Natural killer cell (primary cell): ENCODE measurements around the gene NT5C2. TPM values are rescaled to one million over a fixed set of nuclear protein-coding genes. Genes with fewer than 3 reads are reported as not detected.
A peak's percentile ranks its signal among the peaks of the same experiment; 100 is the strongest.

Experiments used
- ATAC-seq, 3 donors: fragments of 150-1000 bp in 2 of 3; fragments of 200-7000 bp in 1 of 3; cut with Tn5 transposase; 1 replicate in 1 of 3; 2 replicates in 2 of 3; pipeline ENCODE4 v1.10.0; 2021; ENCODE audit warnings: mild to moderate bottlenecking in 2 of 3, moderate library complexity in 2 of 3
- DNase-seq, 2 donors: peaks; one replicate each; pipeline versions ENCODE4 v3.0.0 to v3.0.0-alpha.2; 2013 to 2021; ENCODE audit warnings: mixed read lengths in 1 of 2
- H3K27ac ChIP-seq: one replicate; pipeline ENCODE4 v1.5.1; 2013; ENCODE audit warnings: mild to moderate bottlenecking, low read length
- H3K27me3 ChIP-seq: one replicate; pipeline ENCODE4 v1.6.1; 2013; ENCODE audit warnings: low read length; ENCODE audit not compliant: control insufficient read depth, insufficient read depth
- H3K36me3 ChIP-seq: one replicate; pipeline ENCODE4 v1.6.1; 2013; ENCODE audit warnings: low read length; ENCODE audit not compliant: control insufficient read depth, insufficient read depth
- H3K4me1 ChIP-seq: one replicate; pipeline ENCODE4 v1.6.1; 2013; ENCODE audit warnings: low read length; ENCODE audit not compliant: control insufficient read depth, insufficient read depth
- H3K4me3 ChIP-seq: one replicate; pipeline ENCODE4 v1.5.1; 2013; ENCODE audit warnings: low read length
- H3K9me3 ChIP-seq: one replicate; pipeline ENCODE4 v1.6.1; 2013; ENCODE audit warnings: low read length; ENCODE audit not compliant: control insufficient read depth, insufficient read depth
- H3K27ac Mint-ChIP-seq, 2 donors: one replicate each; pipeline ENCODE4 v1.8.0; 2022; ENCODE audit warnings: mild to moderate bottlenecking in 2 of 2, mixed read lengths in 2 of 2, moderate library complexity in 1 of 2
- H3K27me3 Mint-ChIP-seq, 2 donors: one replicate each; pipeline ENCODE4 v1.8.0; 2022; ENCODE audit warnings: low read depth in 2 of 2, mixed read lengths in 2 of 2
- H3K36me3 Mint-ChIP-seq: one replicate; pipeline ENCODE4 v1.8.0; 2022; ENCODE audit warnings: mixed read lengths
- H3K4me1 Mint-ChIP-seq, 2 donors: one replicate each; pipeline ENCODE4 v1.8.0; 2022; ENCODE audit warnings: mixed read lengths in 2 of 2
- H3K4me3 Mint-ChIP-seq: one replicate; pipeline ENCODE4 v1.8.0; 2022; ENCODE audit warnings: mild to moderate bottlenecking, moderate library complexity, mixed read lengths
- H3K9me3 Mint-ChIP-seq, 2 donors: one replicate each; pipeline ENCODE4 v1.8.0; 2022; ENCODE audit warnings: mixed read lengths in 2 of 2
- WGBS: methylation state at CpG from one replicate; pipeline ENCODE4 v1.1.7; 2013; ENCODE audit warnings: missing lambda C conversion rate; ENCODE audit not compliant: insufficient coverage; 5-methylcytosine and 5-hydroxymethylcytosine counted together
- intact Hi-C: fragments of 100-400 bp; cut with micrococcal nuclease; formaldehyde crosslinking; loops from one replicate; pipeline ENCODE4 v1.14.2; 2022
- total RNA-seq, 4 donors: library from RNA; stranded (reverse); fragments of 120-200 nt in 1 of 4; gene quantifications; one replicate each; pipeline versions ENCODE4 v1.2.3 to v1.2.4, GENCODE V29; 2013 to 2022
- TF ChIP-seq, protein P1 (sequence below): fragments of 200-600 bp; IDR thresholded peaks from one replicate; pipeline ENCODE4 v1.8.0; 2022; ENCODE audit warnings: antibody characterized with exemption

Gene NT5C2
- total RNA-seq, 3 donors from 2014 or later (not counting 1 experiment from before 2014, with no cell fraction given), result 84.4 to 110 (median 89.4) TPM

DNA sequence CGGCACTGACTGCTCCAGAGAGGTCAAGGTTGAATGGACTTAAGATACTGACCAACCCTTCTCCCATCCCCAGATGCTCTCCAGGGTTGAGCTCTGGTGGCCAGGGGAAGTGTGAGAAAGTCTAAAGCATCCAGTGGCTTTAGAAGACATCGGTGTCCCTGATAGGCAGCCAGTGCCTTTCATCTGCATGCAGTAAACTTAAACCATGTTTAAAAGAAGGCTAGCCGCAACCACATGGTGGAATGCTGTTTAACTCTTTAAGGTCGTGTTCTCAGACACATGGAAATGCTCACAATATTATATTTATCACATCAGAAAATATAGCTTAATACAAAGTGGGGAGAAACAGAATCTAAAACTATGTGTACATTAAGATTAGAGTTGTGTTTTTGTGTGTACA is 138.0 kb downstream of the NT5C2 start:
- peak overlapping the region; percentile 76 for H3K27ac ChIP-seq
- H3K4me1 Mint-ChIP-seq, result peaks cover 26 to 27% of the 10 kb centered on the region in 2 donors
- DNase-seq, result no peak
- H3K4me1 ChIP-seq, result peaks cover 25% of the 10 kb centered on the region
- WGBS, result 35% methylated on average over 3 of the region's 4 CpGs
- no peaks in the 10 kb centered on the region for H3K9me3 ChIP-seq
- H3K9me3 Mint-ChIP-seq, result no peaks in the 10 kb centered on the region
- H3K27me3 Mint-ChIP-seq, result no peaks in the 10 kb centered on the region
- peak overlapping the region; percentile 92 to 93 for H3K27ac Mint-ChIP-seq
- H3K4me3 Mint-ChIP-seq, result peak overlapping the region; percentile 91
- H3K27me3 ChIP-seq, result no peaks in the 10 kb centered on the region
- no peak for ATAC-seq
- TF ChIP-seq, protein P1, sequence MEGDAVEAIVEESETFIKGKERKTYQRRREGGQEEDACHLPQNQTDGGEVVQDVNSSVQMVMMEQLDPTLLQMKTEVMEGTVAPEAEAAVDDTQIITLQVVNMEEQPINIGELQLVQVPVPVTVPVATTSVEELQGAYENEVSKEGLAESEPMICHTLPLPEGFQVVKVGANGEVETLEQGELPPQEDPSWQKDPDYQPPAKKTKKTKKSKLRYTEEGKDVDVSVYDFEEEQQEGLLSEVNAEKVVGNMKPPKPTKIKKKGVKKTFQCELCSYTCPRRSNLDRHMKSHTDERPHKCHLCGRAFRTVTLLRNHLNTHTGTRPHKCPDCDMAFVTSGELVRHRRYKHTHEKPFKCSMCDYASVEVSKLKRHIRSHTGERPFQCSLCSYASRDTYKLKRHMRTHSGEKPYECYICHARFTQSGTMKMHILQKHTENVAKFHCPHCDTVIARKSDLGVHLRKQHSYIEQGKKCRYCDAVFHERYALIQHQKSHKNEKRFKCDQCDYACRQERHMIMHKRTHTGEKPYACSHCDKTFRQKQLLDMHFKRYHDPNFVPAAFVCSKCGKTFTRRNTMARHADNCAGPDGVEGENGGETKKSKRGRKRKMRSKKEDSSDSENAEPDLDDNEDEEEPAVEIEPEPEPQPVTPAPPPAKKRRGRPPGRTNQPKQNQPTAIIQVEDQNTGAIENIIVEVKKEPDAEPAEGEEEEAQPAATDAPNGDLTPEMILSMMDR, result no peak
- H3K36me3 Mint-ChIP-seq, result no peaks in the 10 kb centered on the region
- intact Hi-C loops, result no loop called here
- H3K4me3 ChIP-seq, result no peak overlapping the region
- H3K36me3 ChIP-seq, result no peaks in the 10 kb centered on the region

DNA sequence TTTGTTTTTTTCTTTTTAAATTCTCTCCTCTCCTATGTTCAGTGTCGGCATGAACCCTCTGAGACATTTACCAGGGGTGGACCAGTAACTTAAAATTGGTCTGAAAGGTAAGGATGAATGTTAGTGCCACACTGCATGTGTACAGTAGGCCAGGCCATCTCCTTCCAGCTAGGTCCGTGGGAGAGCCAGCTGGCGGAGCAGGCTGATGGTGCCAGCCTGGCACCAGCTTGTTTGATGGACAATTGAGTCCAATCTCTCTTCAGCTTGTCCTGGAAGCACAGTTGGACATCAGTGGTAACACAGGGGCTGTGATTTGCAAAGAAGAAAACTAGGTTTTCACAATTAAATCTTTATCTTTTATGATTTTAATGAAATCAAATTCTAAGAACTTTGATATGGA is 138.5 kb downstream of the NT5C2 start:
- intact Hi-C loops, result loop anchor here (1.0 kb wide), 1 partner anchor 137 kb away; no protein-coding TSS in a partner anchor
- no peaks in the 10 kb centered on the region for H3K36me3 ChIP-seq

DNA sequence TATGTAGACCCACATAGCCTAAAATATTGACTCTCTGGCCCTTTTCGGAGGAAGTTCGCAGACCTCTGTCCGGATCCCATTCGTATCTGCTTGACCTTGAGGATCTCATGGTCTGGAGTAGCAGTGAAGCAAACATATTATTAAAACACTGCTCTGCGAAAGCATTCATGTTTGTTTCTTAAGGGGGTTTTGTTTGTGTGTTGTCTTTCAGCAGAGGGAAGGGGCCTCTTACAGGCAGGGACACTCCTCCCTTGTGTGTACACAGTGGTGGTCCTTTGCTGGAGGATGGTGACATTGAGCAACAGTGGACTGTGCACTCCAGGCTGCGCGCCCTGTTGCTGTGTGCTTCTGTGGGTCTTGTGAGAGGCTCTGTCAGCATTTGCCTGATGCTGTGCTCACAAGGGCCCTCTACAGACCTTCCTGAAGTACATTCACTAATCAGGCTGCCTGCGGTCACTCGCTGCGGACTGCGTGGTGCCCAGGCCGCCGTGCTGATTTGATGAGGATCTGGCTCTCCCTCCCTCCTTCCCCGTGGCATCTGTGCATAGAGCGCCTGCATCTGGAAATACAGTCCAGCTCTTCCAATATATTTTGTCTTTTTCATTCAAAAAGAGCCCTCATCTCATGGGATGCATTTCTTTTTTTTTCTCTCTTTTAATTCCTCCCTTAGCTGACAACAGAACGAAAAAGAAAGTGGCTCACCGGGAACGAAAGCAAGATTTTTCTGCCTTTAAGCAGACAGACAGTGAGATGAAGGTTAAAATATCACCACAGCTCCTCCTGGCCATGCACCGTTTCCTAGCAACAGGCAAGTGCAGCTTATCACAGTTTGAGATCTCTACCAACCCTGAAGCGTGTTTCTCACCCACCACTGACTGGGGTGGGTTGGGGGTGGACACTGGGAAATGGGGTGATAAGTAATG is 139.2 kb downstream of the NT5C2 start:
- Histone ChIP-seq H3K36me3 (no peaks in the 10 kb centered on the region), H3K4me3 (peak overlapping the region; percentile 45), H3K27ac (peak overlapping the region; percentile 76), H3K4me1 (peaks cover 25% of the 10 kb centered on the region), H3K27me3 (no peaks in the 10 kb centered on the region), H3K9me3 (no peaks in the 10 kb centered on the region)
- intact Hi-C loops, result loop anchor here (1.0 kb wide), 1 partner anchor 137 kb away; no protein-coding TSS in a partner anchor
- H3K4me1 Mint-ChIP-seq, result peaks cover 26 to 27% of the 10 kb centered on the region in 2 donors
- DNase-seq, result peak; percentile 65 to 84
- TF ChIP-seq, protein P1, result peak; percentile 20
- H3K36me3 Mint-ChIP-seq, result no peaks in the 10 kb centered on the region
- H3K4me3 Mint-ChIP-seq, result peak overlapping the region; percentile 91
- peak; percentile 85 to 93 (median 89) for ATAC-seq
- WGBS, result 39% methylated on average over 19 of the region's 20 CpGs
- H3K9me3 Mint-ChIP-seq, result no peaks in the 10 kb centered on the region
- peak overlapping the region; percentile 92 to 93 for H3K27ac Mint-ChIP-seq
- H3K27me3 Mint-ChIP-seq, result no peaks in the 10 kb centered on the region

More for the DNA sequence above, 138.5 kb downstream of the NT5C2 start:
- peak overlapping the region; percentile 91 for H3K4me3 Mint-ChIP-seq
- Histone ChIP-seq H3K9me3 (no peaks in the 10 kb centered on the region), H3K4me1 (peaks cover 25% of the 10 kb centered on the region), H3K4me3 (peak overlapping the region; percentile 45), H3K27ac (peak overlapping the region; percentile 76), H3K27me3 (no peaks in the 10 kb centered on the region)
- no peaks in the 10 kb centered on the region for H3K27me3 Mint-ChIP-seq
- DNase-seq (no peak), ATAC-seq (peak in 2 of 3 donors; percentile 14 to 20)
- WGBS, result 60% methylated on average over 3 of the region's 3 CpGs
- H3K36me3 Mint-ChIP-seq, result no peaks in the 10 kb centered on the region
- peak overlapping the region; percentile 92 to 93 for H3K27ac Mint-ChIP-seq
- TF ChIP-seq, protein P1, result no peak
- no peaks in the 10 kb centered on the region for H3K9me3 Mint-ChIP-seq
- H3K4me1 Mint-ChIP-seq, result peaks cover 26 to 27% of the 10 kb centered on the region in 2 donors
